ENCODE measurements around the gene IGFBP4.

The IGFBP4 gene

DNA sequence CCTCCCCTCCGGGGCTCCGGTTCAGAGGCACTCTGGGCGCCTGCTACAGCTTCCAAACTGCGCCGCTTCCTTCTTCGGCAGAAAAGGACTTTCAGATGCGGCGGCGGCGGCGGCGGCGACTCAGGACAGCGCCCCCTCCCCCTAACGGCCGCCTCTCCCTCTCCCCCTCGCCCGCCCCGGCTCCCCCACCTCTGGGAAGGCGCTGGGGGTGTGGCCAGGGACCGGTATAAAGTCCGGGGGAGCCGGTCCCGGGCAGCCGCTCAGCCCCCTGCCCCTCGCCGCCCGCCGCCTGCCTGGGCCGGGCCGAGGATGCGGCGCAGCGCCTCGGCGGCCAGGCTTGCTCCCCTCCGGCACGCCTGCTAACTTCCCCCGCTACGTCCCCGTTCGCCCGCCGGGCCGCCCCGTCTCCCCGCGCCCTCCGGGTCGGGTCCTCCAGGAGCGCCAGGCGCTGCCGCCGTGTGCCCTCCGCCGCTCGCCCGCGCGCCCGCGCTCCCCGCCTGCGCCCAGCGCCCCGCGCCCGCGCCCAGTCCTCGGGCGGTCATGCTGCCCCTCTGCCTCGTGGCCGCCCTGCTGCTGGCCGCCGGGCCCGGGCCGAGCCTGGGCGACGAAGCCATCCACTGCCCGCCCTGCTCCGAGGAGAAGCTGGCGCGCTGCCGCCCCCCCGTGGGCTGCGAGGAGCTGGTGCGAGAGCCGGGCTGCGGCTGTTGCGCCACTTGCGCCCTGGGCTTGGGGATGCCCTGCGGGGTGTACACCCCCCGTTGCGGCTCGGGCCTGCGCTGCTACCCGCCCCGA lies at the start of gene IGFBP4:
Gene IGFBP4, plus strand, starts transcription at position 255 of the 792 bp plus-strand sequence. Its CDS starts 286 bp downstream, at position 541.
- ChIA-PET POLR2A (interaction anchor here (0.6 to 1.3 kb wide), 8 partner anchors 15 to 330 kb away, joined by 3 to 9 read pairs (median 3); partner anchors contain the start of gene TOP2A), CTCF (interaction anchor here (0.7 to 1.2 kb wide), 3 partner anchors 28 to 33 kb away, joined by 3 to 5 read pairs (median 3); no protein-coding TSS in a partner anchor)
- TF ChIP-seq L3MBTL2 (conservative IDR thresholded peaks at IDR 0.05) (no peak), FOXA1 (IDR thresholded peaks at IDR 0.05) (no peak), TARDBP (IDR thresholded peaks at IDR 0.05) (no peak), ELF4 (IDR thresholded peaks at IDR 0.05) (no peak), BHLHE40 (IDR thresholded peaks at IDR 0.05; ENCODE audit: borderline replicate concordance) (no peak), NFRKB (IDR thresholded peaks at IDR 0.05) (no peak), ZNF384 (IDR thresholded peaks at IDR 0.05) (no peak), CTBP1 (IDR thresholded peaks at IDR 0.05; ENCODE audit: borderline replicate concordance) (no peak), FOXK2 (IDR thresholded peaks at IDR 0.05) (no peak), SUZ12 (IDR thresholded peaks at IDR 0.05) (no peak), SP1 (IDR thresholded peaks at IDR 0.05) (no peak), FOXM1 (IDR thresholded peaks at IDR 0.05; ENCODE audit: borderline replicate concordance) (no peak), HDGF (IDR thresholded peaks at IDR 0.05; ENCODE audit: borderline replicate concordance) (no peak), LEF1 (IDR thresholded peaks at IDR 0.05; ENCODE audit: borderline replicate concordance) (no peak), ARNT (IDR thresholded peaks at IDR 0.05) (no peak)
- TF ChIP-seq, protein P1, sequence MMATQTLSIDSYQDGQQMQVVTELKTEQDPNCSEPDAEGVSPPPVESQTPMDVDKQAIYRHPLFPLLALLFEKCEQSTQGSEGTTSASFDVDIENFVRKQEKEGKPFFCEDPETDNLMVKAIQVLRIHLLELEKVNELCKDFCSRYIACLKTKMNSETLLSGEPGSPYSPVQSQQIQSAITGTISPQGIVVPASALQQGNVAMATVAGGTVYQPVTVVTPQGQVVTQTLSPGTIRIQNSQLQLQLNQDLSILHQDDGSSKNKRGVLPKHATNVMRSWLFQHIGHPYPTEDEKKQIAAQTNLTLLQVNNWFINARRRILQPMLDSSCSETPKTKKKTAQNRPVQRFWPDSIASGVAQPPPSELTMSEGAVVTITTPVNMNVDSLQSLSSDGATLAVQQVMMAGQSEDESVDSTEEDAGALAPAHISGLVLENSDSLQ (IDR thresholded peaks at IDR 0.05) = no peak
- peak; percentile 59 for DNase-seq (ENCODE audit: extremely low spot score)

DNA sequence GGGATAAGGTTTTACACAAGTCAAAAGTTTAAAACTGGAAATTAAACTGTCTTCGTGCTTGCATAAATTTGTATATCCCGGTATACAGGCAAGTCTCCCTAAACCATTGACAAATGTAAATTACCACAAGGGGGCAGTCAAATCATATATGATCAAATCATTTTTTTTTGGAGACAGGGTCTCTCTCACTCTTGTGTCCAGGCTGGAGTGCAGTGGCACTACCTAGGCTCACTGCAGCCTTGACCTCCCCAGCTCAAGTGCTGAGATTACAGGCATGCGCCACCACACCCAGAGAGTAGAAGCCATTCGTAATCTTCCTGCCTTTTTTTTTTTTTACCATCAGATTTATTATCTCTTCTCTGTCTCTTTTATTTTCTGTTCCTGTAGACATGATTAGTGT lies 44.1 kb upstream of the IGFBP4 start:
- peak; percentile 9 for DNase-seq (ENCODE audit: extremely low spot score)
- POLR2A ChIA-PET = no interaction called here
- CTCF ChIA-PET = interaction anchor here (0.7 to 2.0 kb wide), 3 partner anchors 9 to 17 kb away, joined by 4 to 6 read pairs (median 5); no protein-coding TSS in a partner anchor
- TF ChIP-seq TARDBP (IDR thresholded peaks at IDR 0.05) (no peak), L3MBTL2 (conservative IDR thresholded peaks at IDR 0.05) (no peak), NFRKB (IDR thresholded peaks at IDR 0.05) (no peak), SUZ12 (IDR thresholded peaks at IDR 0.05) (no peak), ELF4 (IDR thresholded peaks at IDR 0.05) (no peak), FOXM1 (IDR thresholded peaks at IDR 0.05; ENCODE audit: borderline replicate concordance) (no peak), LEF1 (IDR thresholded peaks at IDR 0.05; ENCODE audit: borderline replicate concordance) (no peak), BHLHE40 (IDR thresholded peaks at IDR 0.05; ENCODE audit: borderline replicate concordance) (no peak), CTBP1 (IDR thresholded peaks at IDR 0.05; ENCODE audit: borderline replicate concordance) (no peak)
- TF ChIP-seq, protein P1 (IDR thresholded peaks at IDR 0.05) = no peak

DNA sequence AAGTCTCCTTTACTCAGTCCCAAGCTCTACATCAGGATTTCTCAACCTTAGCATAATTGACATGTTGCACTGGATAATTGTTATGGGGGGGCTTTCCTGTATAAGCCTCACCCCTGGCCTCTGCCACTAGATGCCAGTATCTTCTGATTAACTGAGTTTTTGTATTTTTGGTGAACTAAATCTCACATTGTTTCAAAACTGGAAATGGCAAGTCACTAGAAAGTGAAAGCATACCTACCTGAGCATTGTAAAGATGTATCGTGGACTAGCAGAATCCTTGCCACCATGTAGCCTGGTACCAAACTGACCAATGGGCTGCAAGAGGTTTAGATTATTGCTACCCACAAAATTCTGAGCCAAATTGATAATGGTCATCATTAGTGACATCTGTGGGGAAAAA lies 40.6 kb upstream of the IGFBP4 start:
- ChIA-PET POLR2A (no interaction called here), CTCF (interaction anchor here (1.1 kb wide), 1 partner anchor 12 kb away, joined by 3 read pairs; no protein-coding TSS in a partner anchor)
- DNase-seq (ENCODE audit: extremely low spot score) = no peak
- TF ChIP-seq SP1 (IDR thresholded peaks at IDR 0.05) = no peak
- TF ChIP-seq NFRKB (IDR thresholded peaks at IDR 0.05) = no peak
- no peak for TF ChIP-seq ZNF384 (IDR thresholded peaks at IDR 0.05)
- TF ChIP-seq HDGF (IDR thresholded peaks at IDR 0.05; ENCODE audit: borderline replicate concordance) = no peak
- TF ChIP-seq CTBP1 (IDR thresholded peaks at IDR 0.05; ENCODE audit: borderline replicate concordance) = no peak
- no peak for TF ChIP-seq FOXK2 (IDR thresholded peaks at IDR 0.05)
- no peak for TF ChIP-seq FOXM1 (IDR thresholded peaks at IDR 0.05; ENCODE audit: borderline replicate concordance)
- no peak for TF ChIP-seq ELF4 (IDR thresholded peaks at IDR 0.05)
- TF ChIP-seq, protein P1 (IDR thresholded peaks at IDR 0.05) = no peak
- no peak for TF ChIP-seq TARDBP (IDR thresholded peaks at IDR 0.05)
- no peak for TF ChIP-seq LEF1 (IDR thresholded peaks at IDR 0.05; ENCODE audit: borderline replicate concordance)
- no peak for TF ChIP-seq ARNT (IDR thresholded peaks at IDR 0.05)
- no peak for TF ChIP-seq FOXA1 (IDR thresholded peaks at IDR 0.05)
- TF ChIP-seq L3MBTL2 (conservative IDR thresholded peaks at IDR 0.05) = no peak
- TF ChIP-seq BHLHE40 (IDR thresholded peaks at IDR 0.05; ENCODE audit: borderline replicate concordance) = no peak
- TF ChIP-seq SUZ12 (IDR thresholded peaks at IDR 0.05) = no peak

DNA sequence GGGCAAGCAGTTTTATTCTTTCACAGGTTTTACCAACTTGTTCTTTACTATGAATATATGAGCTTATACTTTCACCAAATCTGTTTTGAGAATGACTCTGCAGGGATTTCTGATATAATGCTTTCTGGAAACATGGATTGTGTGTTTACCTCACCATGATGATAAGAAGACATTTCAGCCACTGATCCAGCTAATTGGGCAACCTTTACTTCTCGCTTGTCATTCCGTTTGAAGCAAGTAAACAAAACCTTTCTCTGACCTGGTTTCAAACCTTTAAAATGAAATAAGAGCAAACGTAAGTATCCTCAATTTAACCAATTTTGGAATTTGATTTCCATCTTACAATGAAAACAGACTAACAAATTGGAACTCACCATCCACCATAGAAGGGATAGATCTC lies 39.2 kb upstream of the IGFBP4 start:
- TF ChIP-seq ARNT (IDR thresholded peaks at IDR 0.05) = no peak
- TF ChIP-seq HDGF (IDR thresholded peaks at IDR 0.05; ENCODE audit: borderline replicate concordance) = no peak
- TF ChIP-seq BHLHE40 (IDR thresholded peaks at IDR 0.05; ENCODE audit: borderline replicate concordance) = no peak
- no peak for TF ChIP-seq L3MBTL2 (conservative IDR thresholded peaks at IDR 0.05)
- TF ChIP-seq CTBP1 (IDR thresholded peaks at IDR 0.05; ENCODE audit: borderline replicate concordance) = no peak
- no peak for TF ChIP-seq LEF1 (IDR thresholded peaks at IDR 0.05; ENCODE audit: borderline replicate concordance)
- TF ChIP-seq, protein P1 (IDR thresholded peaks at IDR 0.05) = no peak
- no peak for TF ChIP-seq SP1 (IDR thresholded peaks at IDR 0.05)
- no peak for TF ChIP-seq NFRKB (IDR thresholded peaks at IDR 0.05)
- no peak for TF ChIP-seq ELF4 (IDR thresholded peaks at IDR 0.05)
- TF ChIP-seq ZNF384 (IDR thresholded peaks at IDR 0.05) = no peak
- TF ChIP-seq TARDBP (IDR thresholded peaks at IDR 0.05) = no peak
- no peak for TF ChIP-seq FOXM1 (IDR thresholded peaks at IDR 0.05; ENCODE audit: borderline replicate concordance)
- no peak for TF ChIP-seq SUZ12 (IDR thresholded peaks at IDR 0.05)
- CTCF ChIA-PET = interaction anchor here (1.1 kb wide), 1 partner anchor 11 kb away, joined by 3 read pairs; no protein-coding TSS in a partner anchor
- POLR2A ChIA-PET = interaction anchor here (0.6 to 1.3 kb wide), 2 partner anchors 14 to 18 kb away, joined by 3 to 5 read pairs; partner anchors contain the start of gene TOP2A
- no peak for DNase-seq (ENCODE audit: extremely low spot score)

Measured in HEK293T (cell line).